Upper lobe of left lung (tissue), 6 donors: ENCODE results near the gene LGR5. TPM values are rescaled to one million over a fixed set of nuclear protein-coding genes. Genes with fewer than 3 reads are reported as not detected.

Experiments used
- ATAC-seq, 2 donors: fragments of 200-7000 bp; cut with Tn5 transposase; one replicate each; pipeline ENCODE4 v1.9.1; 2022; ENCODE audit warnings: mild to moderate bottlenecking in 2 of 2, moderate library complexity in 2 of 2; ENCODE audit not compliant: low FRiP score in 2 of 2
- DNase-seq, 2 donors: peaks; one replicate each; pipeline ENCODE4 v3.0.0-alpha.2; 2019 to 2020
- H3K27ac ChIP-seq, 4 donors: fragments of 200-600 bp; sonication (generic); one replicate each; pipeline ENCODE4 v1.5.1; 2016 to 2019
- H3K27me3 ChIP-seq, 4 donors: fragments of 200-600 bp; sonication (generic); one replicate each; pipeline ENCODE4 v1.5.1; 2017 to 2019
- H3K36me3 ChIP-seq, 4 donors: fragments of 200-600 bp; sonication (generic); one replicate each; pipeline ENCODE4 v1.5.1; 2016 to 2019
- H3K4me1 ChIP-seq, 4 donors: fragments of 200-600 bp; sonication (generic); one replicate each; pipeline ENCODE4 v1.5.1; 2018 to 2019
- H3K4me3 ChIP-seq, 4 donors: fragments of 200-600 bp; sonication (generic); one replicate each; pipeline ENCODE4 v1.5.1; 2017 to 2019; ENCODE audit warnings: mild to moderate bottlenecking in 2 of 4, moderate library complexity in 1 of 4
- H3K9me3 ChIP-seq, 4 donors: fragments of 200-600 bp; sonication (generic); one replicate each; pipeline ENCODE4 v1.5.1; 2018 to 2019
- CTCF ChIP-seq, 6 experiments: fragments of 450-650 bp in 4 of 6; fragments of 200-600 bp in 2 of 6; sonication (generic) in 2 of 6; IDR thresholded peaks; one replicate each; pipeline ENCODE4 v1.5.1; 2016 to 2019; ENCODE audit warnings: antibody characterized with exemption in 6 of 6
- EP300 ChIP-seq, 4 donors: sonication (generic); formaldehyde crosslinking; IDR thresholded peaks; one replicate each; pipeline ENCODE4 v1.5.1; 2017; ENCODE audit warnings: antibody characterized with exemption in 4 of 4, control low read depth in 2 of 4
- POLR2A ChIP-seq, 4 donors: fragments of 450-650 bp; IDR thresholded peaks; one replicate each; pipeline ENCODE4 v1.5.1; 2016 to 2017; ENCODE audit warnings: antibody characterized with exemption in 4 of 4, mild to moderate bottlenecking in 2 of 4
- POLR2AphosphoS5 ChIP-seq, 2 donors: sonication (generic); formaldehyde crosslinking; IDR thresholded peaks; one replicate each; pipeline ENCODE4 v1.5.1; 2017; ENCODE audit warnings: antibody characterized with exemption in 2 of 2
- WGBS, 2 donors: methylation state at CpG; one replicate each; pipeline ENCODE4 v1.1.5; 2017 to 2018; 5-methylcytosine and 5-hydroxymethylcytosine counted together
- total RNA-seq, 6 donors: library from RNA; depleted of rRNA in 4 of 6; stranded (reverse); fragments of >200 nt in 4 of 6; gene quantifications; one replicate each; pipeline versions ENCODE4 v1.1.0 to v1.2.1, GENCODE V29; 2016 to 2021
- donor health status: DM: no; HTN: no; CAD: no; lungs with moderate emphysema.
- donor health status: DM: no; HTN: yes; CAD: no; lungs with severe emphysema.

Gene LGR5
- total RNA-seq, 6 donors from 2014 or later, result 0.27 to 1.2 (median 0.75) TPM; not detected in 2

GRCh38 chr12:71536939-71537622 lies 97.5 kb downstream of the LGR5 start:
- no peak for ATAC-seq
- TF ChIP-seq POLR2A (IDR thresholded peaks at IDR 0.05), result no peak
- no peak for TF ChIP-seq EP300 (IDR thresholded peaks at IDR 0.05)
- no peak for TF ChIP-seq POLR2AphosphoS5 (IDR thresholded peaks at IDR 0.05)
- TF ChIP-seq CTCF (IDR thresholded peaks at IDR 0.05), result no peak
- H3K9me3 ChIP-seq, result no peaks in the 10 kb centered on the region

GRCh38 chr12:71538807-71539206 lies 99.2 kb downstream of the LGR5 start:
- no peaks in the 10 kb centered on the region for H3K4me1 ChIP-seq
- ATAC-seq, result no peak
- no peak for TF ChIP-seq CTCF (IDR thresholded peaks at IDR 0.05)
- no peak for TF ChIP-seq POLR2AphosphoS5 (IDR thresholded peaks at IDR 0.05)
- no peak for TF ChIP-seq EP300 (IDR thresholded peaks at IDR 0.05)
- no peak for TF ChIP-seq POLR2A (IDR thresholded peaks at IDR 0.05)
- no peaks in the 10 kb centered on the region for H3K27me3 ChIP-seq
- no peak overlapping the region for H3K27ac ChIP-seq
- H3K9me3 ChIP-seq, result no peaks in the 10 kb centered on the region
- 90 to 91% methylated on average over 3 of the region's 3 CpGs for WGBS, 2 donors
- no peak overlapping the region for H3K4me3 ChIP-seq
- DNase-seq, result no peak
- H3K36me3 ChIP-seq, result no peaks in the 10 kb centered on the region

More at GRCh38 chr12:71536939-71537622, 97.5 kb downstream of the LGR5 start:
- Histone ChIP-seq H3K27me3 (no peaks in the 10 kb centered on the region), H3K36me3 (no peaks in the 10 kb centered on the region), H3K4me1 (no peaks in the 10 kb centered on the region), H3K27ac (no peak overlapping the region), H3K4me3 (no peak overlapping the region)
- 78 to 80% methylated on average over 3 of the region's 3 CpGs for WGBS, 2 donors
- DNase-seq, result no peak

DNA sequence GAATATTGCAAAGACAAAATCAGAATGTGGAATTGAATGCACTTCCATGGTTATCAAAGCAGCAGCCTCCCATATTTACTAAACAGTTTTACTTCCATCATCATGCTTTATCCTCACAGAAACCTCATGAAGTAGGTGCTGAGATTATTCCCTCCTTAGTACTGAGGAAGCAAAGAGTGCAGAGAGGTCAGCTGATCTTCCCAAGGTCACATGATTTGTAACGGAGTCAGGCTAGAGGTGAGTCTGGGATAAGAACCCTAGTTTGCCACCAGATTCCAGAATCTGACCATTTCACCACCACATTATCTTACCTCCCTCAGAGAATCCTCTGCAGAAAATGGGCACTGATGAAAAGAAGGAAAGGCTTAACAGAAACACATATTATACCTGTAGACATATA lies 102.0 kb downstream of the LGR5 start:
- no peak for DNase-seq
- Histone ChIP-seq H3K4me3 (no peak overlapping the region), H3K9me3 (no peaks in the 10 kb centered on the region), H3K27ac (no peak overlapping the region), H3K36me3 (no peaks in the 10 kb centered on the region), H3K4me1 (no peaks in the 10 kb centered on the region), H3K27me3 (no peaks in the 10 kb centered on the region)
- no peak for ATAC-seq
- WGBS, 2 donors, result 71 to 75% methylated on average over 1 of the region's 1 CpG
- TF ChIP-seq EP300 (IDR thresholded peaks at IDR 0.05) (no peak), CTCF (IDR thresholded peaks at IDR 0.05) (no peak)

DNA sequence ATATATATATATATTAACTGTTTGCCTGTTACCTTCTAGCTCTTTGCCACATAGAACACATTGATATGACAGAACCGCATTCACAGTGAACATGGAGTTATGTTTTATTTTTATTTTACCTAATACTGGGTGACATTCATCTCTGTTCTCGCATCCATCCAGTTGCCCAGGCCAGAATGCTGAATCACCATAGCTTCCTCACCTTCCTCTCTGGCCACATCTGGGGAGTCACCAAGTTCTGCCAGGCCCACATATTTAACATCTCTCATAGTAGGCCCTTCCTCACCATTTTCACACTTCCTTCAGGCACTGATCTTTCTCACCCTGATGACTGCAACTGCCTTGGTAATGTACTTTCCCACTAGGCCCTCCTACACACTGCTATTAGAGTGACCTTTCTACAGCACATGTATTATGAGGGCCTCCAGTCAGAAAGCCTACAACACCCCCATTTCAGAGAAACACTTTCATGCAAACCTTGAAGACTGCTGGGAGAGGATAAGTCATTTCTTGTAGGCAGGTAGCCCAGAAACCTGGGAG lies 106.8 kb downstream of the LGR5 start:
- Histone ChIP-seq H3K36me3 (no peaks in the 10 kb centered on the region), H3K4me3 (no peak overlapping the region), H3K4me1 (no peaks in the 10 kb centered on the region), H3K27me3 (no peaks in the 10 kb centered on the region), H3K27ac (no peak overlapping the region), H3K9me3 (no peaks in the 10 kb centered on the region)
- TF ChIP-seq POLR2AphosphoS5 (IDR thresholded peaks at IDR 0.05) (no peak), POLR2A (IDR thresholded peaks at IDR 0.05) (no peak), CTCF (IDR thresholded peaks at IDR 0.05) (no peak), EP300 (IDR thresholded peaks at IDR 0.05) (no peak)
- no peak for DNase-seq
- 94 to 100% methylated on average over 2 of the region's 2 CpGs for WGBS, 2 donors
- ATAC-seq, result no peak

DNA sequence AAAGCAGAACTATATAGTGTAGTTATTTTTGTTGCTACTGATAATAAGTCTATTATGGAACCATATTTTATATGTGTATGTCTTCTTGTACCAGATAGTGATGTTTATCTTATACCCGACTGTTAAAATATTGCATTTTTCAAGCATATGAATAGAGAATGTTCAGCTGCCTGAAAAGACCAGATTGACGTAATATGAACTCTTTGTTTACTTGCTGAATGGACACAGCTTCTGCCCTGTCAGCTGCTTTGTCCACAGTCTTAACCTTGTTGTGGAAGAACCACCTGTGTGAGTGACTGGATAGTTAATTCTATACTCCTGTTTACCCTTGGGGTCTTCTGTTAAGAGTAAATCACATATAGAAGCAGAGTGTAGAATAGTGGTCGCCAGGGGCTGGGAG lies 109.3 kb downstream of the LGR5 start:
- Histone ChIP-seq H3K36me3 (no peaks in the 10 kb centered on the region), H3K4me3 (no peak overlapping the region), H3K4me1 (no peaks in the 10 kb centered on the region), H3K9me3 (no peaks in the 10 kb centered on the region), H3K27me3 (no peaks in the 10 kb centered on the region), H3K27ac (no peak overlapping the region)
- DNase-seq (no peak), ATAC-seq (no peak)
- WGBS, 2 donors, result 69 to 73% methylated on average over 3 of the region's 3 CpGs
- TF ChIP-seq POLR2AphosphoS5 (IDR thresholded peaks at IDR 0.05) (no peak), CTCF (IDR thresholded peaks at IDR 0.05) (no peak), POLR2A (IDR thresholded peaks at IDR 0.05) (no peak), EP300 (IDR thresholded peaks at IDR 0.05) (no peak)
